ENCODE results near the gene EIF4EBP2. TPM values are rescaled to one million over a fixed set of nuclear protein-coding genes. Genes with fewer than 3 reads are reported as not detected.

EIF4EBP2 gene
- total RNA-seq, 2 donors from 2014 or later, result 9.2 to 24.3 TPM

GRCh38 chr10:70371846-70372245, 32.1 kb upstream of the EIF4EBP2 start:
- Mint-ChIP-seq H3K9me3 (no peaks in the 10 kb centered on the region), H3K27ac (no peak overlapping the region), H3K36me3 (no peaks in the 10 kb centered on the region)
- DNase-seq (ENCODE audit: low spot score in 2 of 2) (no peak), ATAC-seq (no peak)

- no peaks in the 10 kb centered on the region for H3K9me3 Mint-ChIP-seq
- DNase-seq (ENCODE audit: low spot score in 2 of 2) (no peak), ATAC-seq (no peak)
- H3K36me3 Mint-ChIP-seq, result peaks cover 6 to 8% of the 10 kb centered on the region in 2 donors
- H3K27ac Mint-ChIP-seq, result no peak overlapping the region
These were observed 28.9 kb upstream of the EIF4EBP2 start for GRCh38 chr10:70374775-70375614.

GRCh38 chr10:70376436-70377378, 27.2 kb upstream of the EIF4EBP2 start:
- ATAC-seq (no peak), DNase-seq (ENCODE audit: low spot score in 2 of 2) (no peak)
- Mint-ChIP-seq H3K9me3 (no peaks in the 10 kb centered on the region), H3K27ac (peak overlapping the region in 1 of 2 donors; percentile 44), H3K36me3 (peaks cover 6 to 10% of the 10 kb centered on the region in 2 donors)

- no peak for DNase-seq (ENCODE audit: low spot score in 2 of 2)
- Mint-ChIP-seq H3K27ac (no peak overlapping the region), H3K36me3 (peaks cover 6 to 17% of the 10 kb centered on the region in 2 donors), H3K9me3 (no peaks in the 10 kb centered on the region)
- ATAC-seq, result no peak
These were observed 25.8 kb upstream of the EIF4EBP2 start for GRCh38 chr10:70378122-70378521.

- Mint-ChIP-seq H3K36me3 (peaks cover 6 to 17% of the 10 kb centered on the region in 2 donors), H3K27ac (no peak overlapping the region), H3K9me3 (no peaks in the 10 kb centered on the region)
- ATAC-seq, result no peak
- peak in 1 of 2 donors; percentile 29 for DNase-seq (ENCODE audit: low spot score in 2 of 2)
These were observed 24.3 kb upstream of the EIF4EBP2 start for GRCh38 chr10:70379581-70380176.

GRCh38 chr10:70380350-70381135, 23.4 kb upstream of the EIF4EBP2 start:
- no peak for DNase-seq (ENCODE audit: low spot score in 2 of 2)
- Mint-ChIP-seq H3K27ac (no peak overlapping the region), H3K9me3 (no peaks in the 10 kb centered on the region), H3K36me3 (peaks cover 6 to 17% of the 10 kb centered on the region in 2 donors)
- no peak for ATAC-seq

GRCh38 chr10:70381471-70382421, 22.2 kb upstream of the EIF4EBP2 start:
- no peaks in the 10 kb centered on the region for H3K9me3 Mint-ChIP-seq
- H3K36me3 Mint-ChIP-seq, result peaks cover 6 to 17% of the 10 kb centered on the region in 2 donors
- DNase-seq (ENCODE audit: low spot score in 2 of 2) (peak; percentile 37 to 60), ATAC-seq (peak; percentile 34 to 53)
- peak overlapping the region in 1 of 2 donors; percentile 67 for H3K27ac Mint-ChIP-seq

- ATAC-seq (no peak), DNase-seq (ENCODE audit: low spot score in 2 of 2) (no peak)
- Mint-ChIP-seq H3K36me3 (no peaks in the 10 kb centered on the region), H3K9me3 (no peaks in the 10 kb centered on the region), H3K27ac (no peak overlapping the region)
These were observed 12.3 kb upstream of the EIF4EBP2 start for GRCh38 chr10:70391654-70392053.

- Mint-ChIP-seq H3K27ac (peak overlapping the region in 1 of 2 donors; percentile 15), H3K36me3 (no peaks in the 10 kb centered on the region), H3K9me3 (no peaks in the 10 kb centered on the region)
- ATAC-seq, result no peak
- no peak for DNase-seq (ENCODE audit: low spot score in 2 of 2)
These were observed 7.8 kb upstream of the EIF4EBP2 start for GRCh38 chr10:70396140-70396539.

GRCh38 chr10:70399177-70399576, 4.8 kb upstream of the EIF4EBP2 start:
- no peak for ATAC-seq
- DNase-seq (ENCODE audit: low spot score in 2 of 2), result no peak
- H3K27ac Mint-ChIP-seq, result no peak overlapping the region
- H3K36me3 Mint-ChIP-seq, result no peaks in the 10 kb centered on the region
- no peaks in the 10 kb centered on the region for H3K9me3 Mint-ChIP-seq

GRCh38 chr10:70403483-70404035, 386 bp upstream of the EIF4EBP2 start:
- peaks cover 0 to 15% of the 10 kb centered on the region in 2 donors for H3K36me3 Mint-ChIP-seq
- peak overlapping the region in 1 of 2 donors; percentile 87 for H3K27ac Mint-ChIP-seq
- H3K9me3 Mint-ChIP-seq, result no peaks in the 10 kb centered on the region

GRCh38 chr10:70404787-70405036, 767 bp downstream of the EIF4EBP2 start:
- Mint-ChIP-seq H3K9me3 (no peaks in the 10 kb centered on the region), H3K27ac (peak overlapping the region; percentile 87 to 92), H3K36me3 (peaks cover 3 to 25% of the 10 kb centered on the region in 2 donors)
- ATAC-seq (peak in 1 of 2 donors; percentile 8), DNase-seq (ENCODE audit: low spot score in 2 of 2) (no peak)

More at GRCh38 chr10:70403483-70404035, 386 bp upstream of the EIF4EBP2 start:
- ATAC-seq (peak; percentile 0 to 1), DNase-seq (ENCODE audit: low spot score in 2 of 2) (no peak)

- peak in 1 of 2 donors; percentile 36 for DNase-seq (ENCODE audit: low spot score in 2 of 2)
- peaks cover 6 to 27% of the 10 kb centered on the region in 2 donors for H3K36me3 Mint-ChIP-seq
- ATAC-seq, result peak; percentile 15 to 44
- peak overlapping the region; percentile 87 to 92 for H3K27ac Mint-ChIP-seq
- H3K9me3 Mint-ChIP-seq, result no peaks in the 10 kb centered on the region
These were observed 1.3 kb downstream of the EIF4EBP2 start for GRCh38 chr10:70405037-70405824.

GRCh38 chr10:70409772-70410171, 5.8 kb downstream of the EIF4EBP2 start:
- H3K36me3 Mint-ChIP-seq, result peaks cover 19 to 24% of the 10 kb centered on the region in 2 donors
- H3K27ac Mint-ChIP-seq, result peak overlapping the region in 1 of 2 donors; percentile 10
- H3K9me3 Mint-ChIP-seq, result no peaks in the 10 kb centered on the region
- DNase-seq (ENCODE audit: low spot score in 2 of 2) (no peak), ATAC-seq (no peak)
